Astrocyte of the cerebellum (primary cell): ENCODE results near the gene SESN2.
A peak's percentile ranks its signal among the peaks of the same experiment; 100 is the strongest.

ENCODE experiments used
- DNase-seq: peaks from one replicate; pipeline ENCODE4 v3.0.0-alpha.2; 2011; ENCODE audit warnings: low read depth
- H3K4me3 ChIP-seq: 2 replicates; pipeline ENCODE4 v1.5.1; 2011; ENCODE audit warnings: mild to moderate bottlenecking, low read depth, low read length, moderate library complexity
- in situ Hi-C: cut with HindIII; loops from 2 replicates; pipeline ENCODE4 v1.10.0; 2017; ENCODE audit warnings: low sequenced_read_pairs
- TF ChIP-seq, protein P1 (sequence below): IDR thresholded peaks from 2 replicates; pipeline ENCODE4 v1.5.1; 2012; ENCODE audit warnings: low read length, low read depth, moderate library complexity, mild to moderate bottlenecking; ENCODE audit errors: missing control alignments

SESN2 gene

GRCh38 chr1:28291711-28292110 lies 32.4 kb downstream of the SESN2 start:
- TF ChIP-seq, protein P1, sequence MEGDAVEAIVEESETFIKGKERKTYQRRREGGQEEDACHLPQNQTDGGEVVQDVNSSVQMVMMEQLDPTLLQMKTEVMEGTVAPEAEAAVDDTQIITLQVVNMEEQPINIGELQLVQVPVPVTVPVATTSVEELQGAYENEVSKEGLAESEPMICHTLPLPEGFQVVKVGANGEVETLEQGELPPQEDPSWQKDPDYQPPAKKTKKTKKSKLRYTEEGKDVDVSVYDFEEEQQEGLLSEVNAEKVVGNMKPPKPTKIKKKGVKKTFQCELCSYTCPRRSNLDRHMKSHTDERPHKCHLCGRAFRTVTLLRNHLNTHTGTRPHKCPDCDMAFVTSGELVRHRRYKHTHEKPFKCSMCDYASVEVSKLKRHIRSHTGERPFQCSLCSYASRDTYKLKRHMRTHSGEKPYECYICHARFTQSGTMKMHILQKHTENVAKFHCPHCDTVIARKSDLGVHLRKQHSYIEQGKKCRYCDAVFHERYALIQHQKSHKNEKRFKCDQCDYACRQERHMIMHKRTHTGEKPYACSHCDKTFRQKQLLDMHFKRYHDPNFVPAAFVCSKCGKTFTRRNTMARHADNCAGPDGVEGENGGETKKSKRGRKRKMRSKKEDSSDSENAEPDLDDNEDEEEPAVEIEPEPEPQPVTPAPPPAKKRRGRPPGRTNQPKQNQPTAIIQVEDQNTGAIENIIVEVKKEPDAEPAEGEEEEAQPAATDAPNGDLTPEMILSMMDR, result no peak
- no peak overlapping the region for H3K4me3 ChIP-seq
- in situ Hi-C loops, result no loop called here
- DNase-seq, result no peak

DNA sequence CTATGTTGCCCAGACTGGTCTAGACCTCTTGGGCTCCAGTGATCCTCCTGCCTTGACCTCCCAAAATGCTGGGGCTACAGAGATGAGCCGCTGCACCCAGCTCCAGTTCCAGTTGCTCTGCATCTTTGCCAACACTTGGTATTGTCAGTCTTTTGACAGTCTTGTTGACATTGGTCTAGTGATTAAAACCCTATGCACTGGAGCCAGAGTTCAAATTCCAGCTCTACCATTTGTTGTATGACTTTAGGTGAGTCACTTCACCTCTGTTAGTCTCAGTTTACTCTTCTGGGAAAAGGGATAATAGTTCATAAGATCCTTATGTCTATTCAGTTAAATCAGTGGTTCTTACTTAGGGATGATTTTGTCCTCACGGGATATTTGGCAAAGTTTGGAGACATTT lies 36.6 kb downstream of the SESN2 start:
- TF ChIP-seq, protein P1, result no peak
- in situ Hi-C loops, result no loop called here

DNA sequence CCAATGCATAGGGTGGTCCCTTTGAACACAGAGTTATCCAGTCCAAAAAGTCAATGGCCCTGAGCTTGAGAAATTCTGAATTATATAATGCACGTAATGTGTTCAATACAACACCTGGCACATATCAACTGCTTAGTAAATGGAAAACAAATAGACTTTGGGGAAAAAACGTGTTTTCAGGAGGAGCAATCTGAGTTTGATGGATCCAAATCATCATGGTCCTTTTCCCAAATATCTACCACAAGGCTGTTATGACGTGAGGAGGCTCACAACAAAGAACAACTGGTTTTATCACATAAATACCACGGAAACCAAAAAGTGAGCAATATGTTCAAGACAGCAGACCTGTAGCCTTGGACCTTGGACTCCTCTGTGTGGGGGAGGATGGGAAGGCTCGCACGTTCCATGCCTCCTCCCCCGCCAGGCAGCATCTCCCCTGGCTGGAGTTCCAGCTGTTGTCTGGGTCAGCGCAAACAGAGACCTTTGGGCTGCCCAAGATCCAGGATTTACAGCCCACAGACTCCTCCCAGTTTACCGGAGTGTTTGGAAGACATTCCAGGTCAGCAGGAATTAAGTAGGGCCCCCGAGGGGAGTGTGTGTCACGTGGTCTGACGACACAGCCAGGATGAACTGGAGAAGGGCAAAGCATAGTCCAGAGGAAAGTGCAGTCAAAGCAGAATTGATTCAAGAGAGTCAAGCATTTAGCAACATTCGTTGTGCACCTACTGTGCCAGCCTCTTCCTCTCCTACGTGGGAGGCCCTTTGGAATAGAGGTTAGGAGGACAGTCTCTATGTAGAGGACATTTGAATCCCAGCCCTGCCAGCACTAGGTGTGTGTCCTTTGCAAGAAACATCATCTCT lies 37.3 kb downstream of the SESN2 start:
- no peak overlapping the region for H3K4me3 ChIP-seq
- TF ChIP-seq, protein P1, result no peak
- DNase-seq, result no peak
- in situ Hi-C loops, result no loop called here

More for the DNA sequence above, 36.6 kb downstream of the SESN2 start:
- no peak for DNase-seq
- no peak overlapping the region for H3K4me3 ChIP-seq

- in situ Hi-C loops, result no loop called here
- no peak overlapping the region for H3K4me3 ChIP-seq
- DNase-seq, result no peak
- TF ChIP-seq, protein P1, result no peak
Observed at GRCh38 chr1:28297826-28298225, 38.5 kb downstream of the SESN2 start.

DNA sequence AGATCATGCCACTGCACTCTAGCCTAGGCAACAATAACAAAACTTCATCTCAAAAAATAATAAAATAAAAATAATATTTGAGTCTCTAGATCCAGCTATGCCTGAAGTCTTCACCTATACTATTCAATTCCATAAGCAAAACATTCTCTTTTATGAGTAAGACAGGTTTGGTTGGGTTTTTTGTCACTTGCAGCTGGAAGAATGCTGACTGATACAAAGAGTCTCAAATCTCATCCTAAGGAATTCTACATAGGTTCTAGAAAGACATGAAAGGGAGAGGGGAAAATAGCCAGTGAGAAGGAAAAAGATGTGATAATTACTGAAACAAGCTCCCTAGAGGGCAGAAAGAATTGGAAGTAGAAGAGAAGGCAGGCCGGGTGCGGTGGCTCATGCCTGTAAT lies 39.1 kb downstream of the SESN2 start:
- in situ Hi-C loops, result no loop called here
- no peak for DNase-seq
- TF ChIP-seq, protein P1, result no peak
- no peak overlapping the region for H3K4me3 ChIP-seq

- peak; percentile 49 for DNase-seq
- in situ Hi-C loops, result no loop called here
- TF ChIP-seq, protein P1, result no peak
- no peak overlapping the region for H3K4me3 ChIP-seq
Observed at GRCh38 chr1:28301368-28302174, 42.3 kb downstream of the SESN2 start.
